GM19397 (cell line): ENCODE results near the gene FOXP1.

Source experiments
- ATAC-seq: cut with Tn5 transposase; IDR thresholded peaks from one replicate; pipeline ENCODE4 v1.9.1; 2021; ENCODE audit warnings: mild to moderate bottlenecking, moderate library complexity; ENCODE audit not compliant: unreplicated experiment

Gene FOXP1

GRCh38 chr3:71288269-71288930 is 295.1 kb downstream of the FOXP1 start:
- no peak for ATAC-seq

DNA sequence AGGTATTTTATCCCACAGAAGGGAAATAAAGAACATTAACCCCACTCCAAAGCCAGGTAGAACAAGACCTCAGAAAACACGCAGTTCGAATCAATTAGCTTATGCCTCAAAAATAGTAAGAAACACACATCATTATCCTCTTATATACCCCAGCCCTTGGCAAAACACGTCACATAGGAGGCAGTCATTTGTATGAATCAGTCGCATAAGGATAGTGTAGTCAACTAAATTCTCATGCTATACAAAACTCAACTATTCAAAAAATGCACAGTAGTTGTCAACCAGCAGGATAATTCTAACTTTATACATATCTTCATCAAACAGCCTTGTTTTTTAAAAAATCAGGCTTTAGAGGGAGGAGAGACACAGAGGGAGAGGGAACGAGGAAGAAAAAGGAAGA is 298.4 kb downstream of the FOXP1 start:
- ATAC-seq, result no peak

DNA sequence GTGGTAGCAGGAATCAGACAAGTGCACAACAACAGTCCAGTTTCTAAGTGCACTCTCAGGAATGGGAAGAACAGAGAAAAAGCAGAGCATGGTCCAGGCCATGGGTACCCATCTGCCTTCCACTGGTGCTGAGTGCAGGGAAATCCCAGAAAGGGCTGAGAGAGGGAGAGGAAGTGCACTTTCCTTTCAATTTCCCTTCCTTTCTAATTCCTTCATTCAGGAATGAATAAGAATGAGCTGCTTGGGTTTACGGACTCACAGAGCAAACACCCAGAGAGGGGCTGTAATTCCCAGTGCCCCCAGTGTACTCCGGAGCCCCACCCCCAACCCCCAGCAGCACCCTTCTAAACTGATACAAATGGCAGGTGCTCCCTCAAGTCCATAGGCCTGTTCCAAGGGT is 300.6 kb downstream of the FOXP1 start:
- no peak for ATAC-seq

DNA sequence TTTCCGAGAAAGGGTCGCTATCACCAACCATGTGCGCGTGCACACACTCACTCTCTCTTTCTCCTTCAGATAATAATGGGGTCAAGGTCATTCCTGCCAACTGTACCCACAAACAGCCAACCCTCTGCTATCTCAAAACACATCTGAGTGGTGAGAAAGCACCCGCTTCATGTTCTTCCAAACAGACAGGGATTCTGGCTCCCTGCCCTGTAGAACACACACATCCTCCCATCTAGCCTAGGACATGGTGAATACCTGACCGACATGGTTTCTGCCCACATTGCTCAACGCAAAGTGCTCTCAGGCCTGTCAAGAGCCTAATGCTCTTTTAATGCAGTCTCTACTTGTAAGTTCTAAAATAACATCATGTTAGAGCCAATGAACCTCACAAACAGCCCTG is 302.2 kb downstream of the FOXP1 start:
- no peak for ATAC-seq

DNA sequence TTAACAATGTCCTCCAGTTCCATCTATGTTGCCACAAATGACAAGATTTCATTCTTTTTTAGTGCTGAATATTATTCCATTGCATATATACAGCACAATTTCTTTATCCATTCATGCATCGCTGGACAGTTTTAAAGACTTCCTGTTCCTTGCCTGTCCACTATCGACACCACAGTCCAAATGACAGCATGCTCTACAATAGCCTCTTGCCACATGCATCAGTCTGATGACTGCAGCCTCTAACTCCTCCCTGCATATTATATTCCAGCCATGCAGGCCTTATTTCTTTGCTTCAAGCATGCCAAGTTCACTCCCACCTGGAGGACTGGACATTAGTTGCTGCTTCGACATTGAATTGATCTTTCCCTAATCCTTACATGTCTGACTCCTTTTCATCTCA is 306.2 kb downstream of the FOXP1 start:
- ATAC-seq, result no peak

DNA sequence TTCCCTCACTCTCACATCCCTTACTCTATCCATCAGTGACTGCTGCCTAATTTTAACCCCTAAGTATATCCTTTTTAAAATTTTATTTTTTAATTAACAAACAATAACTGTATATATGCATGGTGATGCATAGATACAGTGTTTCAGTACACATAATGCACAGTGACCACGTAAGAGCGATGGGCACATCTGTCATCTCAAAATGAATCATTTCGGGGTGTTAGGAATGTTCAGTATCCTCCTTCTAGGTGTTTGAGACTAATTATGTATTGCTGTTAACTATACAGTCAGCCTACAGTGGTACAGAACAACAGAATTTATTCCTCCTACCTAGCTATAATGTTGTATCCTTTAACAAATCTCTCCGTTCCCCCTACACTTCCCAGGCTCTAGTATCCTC is 307.0 kb downstream of the FOXP1 start:
- no peak for ATAC-seq

DNA sequence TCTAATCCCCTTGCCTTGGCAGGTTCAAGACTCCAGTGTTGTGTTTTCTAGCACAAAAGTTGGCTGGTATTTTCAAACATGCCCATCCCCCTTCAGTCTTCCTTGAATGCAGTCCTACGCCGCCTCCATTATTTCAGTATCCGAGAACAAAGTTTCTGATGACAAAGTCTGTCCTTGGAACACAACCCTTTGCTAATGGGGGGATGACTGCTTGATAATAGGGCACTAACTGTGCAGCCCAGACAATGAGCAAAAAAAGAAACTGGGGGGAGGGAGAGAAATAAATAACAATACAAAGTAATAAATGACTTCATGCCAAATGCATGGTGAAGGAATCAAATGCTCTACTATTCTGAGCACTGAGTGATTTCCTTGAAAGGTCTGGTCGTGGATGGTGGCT is 310.1 kb downstream of the FOXP1 start:
- ATAC-seq, result no peak

DNA sequence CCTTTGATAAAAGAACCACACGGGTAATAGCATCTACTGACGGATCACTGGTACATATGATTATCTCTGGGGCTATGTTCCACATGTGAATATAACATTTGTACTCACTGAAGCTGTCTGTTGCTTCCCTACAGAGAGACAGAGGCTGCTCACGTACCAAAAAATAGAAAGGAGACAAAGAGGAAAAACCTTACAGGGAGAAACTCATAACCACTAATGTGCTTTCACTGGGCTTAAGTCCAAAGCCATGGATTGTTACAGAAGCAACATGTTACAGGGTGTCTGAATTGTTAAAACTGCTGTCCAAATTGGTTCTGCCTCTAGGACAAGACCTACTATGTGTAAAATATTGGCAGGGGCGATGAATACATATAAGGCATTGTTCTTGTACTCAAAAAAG is 311.9 kb downstream of the FOXP1 start:
- ATAC-seq, result no peak

DNA sequence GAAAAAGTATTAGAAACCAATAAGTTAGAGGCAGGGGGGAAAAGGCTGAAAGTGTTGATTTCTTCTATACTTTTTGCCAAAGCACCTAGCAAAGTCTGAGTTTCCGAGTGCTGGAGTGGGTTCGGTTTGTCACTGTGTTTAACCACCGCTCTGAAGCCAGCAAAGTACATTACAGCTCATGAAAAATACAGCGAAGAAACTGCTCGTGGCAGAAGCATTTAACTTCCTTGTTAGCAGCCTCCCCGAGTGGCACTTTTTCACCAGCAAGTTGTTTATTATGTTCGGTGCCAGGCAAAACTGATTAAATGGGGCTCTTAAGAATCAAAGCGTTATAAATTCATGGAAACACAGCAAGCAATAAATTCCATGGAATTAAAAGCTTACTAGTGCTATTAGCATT is 313.6 kb downstream of the FOXP1 start:
- no peak for ATAC-seq

DNA sequence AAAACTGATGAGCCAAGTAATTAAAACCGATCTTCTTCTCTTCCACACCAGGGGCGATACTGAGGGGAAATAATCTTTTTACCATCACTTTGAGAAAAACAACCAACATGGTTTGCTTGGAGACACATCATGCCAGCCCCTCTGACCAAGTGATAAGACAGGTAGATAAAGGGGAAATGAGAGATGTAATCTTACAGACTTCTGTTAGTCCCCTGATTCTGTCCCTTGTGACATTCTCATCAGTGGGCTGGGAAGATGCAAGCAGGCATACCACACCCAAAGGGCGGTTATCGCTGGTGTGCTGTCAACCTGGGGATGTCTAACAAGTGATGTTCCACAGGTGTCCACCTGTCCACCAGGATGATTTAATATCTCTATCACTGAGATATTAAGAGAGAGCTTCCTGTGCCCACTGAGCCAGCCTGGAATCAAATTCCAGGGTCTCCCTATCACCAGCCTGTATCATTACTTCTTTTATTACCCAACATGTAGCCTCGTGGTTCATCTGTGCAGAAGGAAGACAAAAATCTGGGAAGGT is 315.0 kb downstream of the FOXP1 start:
- ATAC-seq, result no peak

GRCh38 chr3:71266875-71267274 is 316.7 kb downstream of the FOXP1 start:
- no peak for ATAC-seq

GRCh38 chr3:71265365-71265915 is 318.1 kb downstream of the FOXP1 start:
- ATAC-seq, result no peak

GRCh38 chr3:71264840-71265239 is 318.7 kb downstream of the FOXP1 start:
- no peak for ATAC-seq

DNA sequence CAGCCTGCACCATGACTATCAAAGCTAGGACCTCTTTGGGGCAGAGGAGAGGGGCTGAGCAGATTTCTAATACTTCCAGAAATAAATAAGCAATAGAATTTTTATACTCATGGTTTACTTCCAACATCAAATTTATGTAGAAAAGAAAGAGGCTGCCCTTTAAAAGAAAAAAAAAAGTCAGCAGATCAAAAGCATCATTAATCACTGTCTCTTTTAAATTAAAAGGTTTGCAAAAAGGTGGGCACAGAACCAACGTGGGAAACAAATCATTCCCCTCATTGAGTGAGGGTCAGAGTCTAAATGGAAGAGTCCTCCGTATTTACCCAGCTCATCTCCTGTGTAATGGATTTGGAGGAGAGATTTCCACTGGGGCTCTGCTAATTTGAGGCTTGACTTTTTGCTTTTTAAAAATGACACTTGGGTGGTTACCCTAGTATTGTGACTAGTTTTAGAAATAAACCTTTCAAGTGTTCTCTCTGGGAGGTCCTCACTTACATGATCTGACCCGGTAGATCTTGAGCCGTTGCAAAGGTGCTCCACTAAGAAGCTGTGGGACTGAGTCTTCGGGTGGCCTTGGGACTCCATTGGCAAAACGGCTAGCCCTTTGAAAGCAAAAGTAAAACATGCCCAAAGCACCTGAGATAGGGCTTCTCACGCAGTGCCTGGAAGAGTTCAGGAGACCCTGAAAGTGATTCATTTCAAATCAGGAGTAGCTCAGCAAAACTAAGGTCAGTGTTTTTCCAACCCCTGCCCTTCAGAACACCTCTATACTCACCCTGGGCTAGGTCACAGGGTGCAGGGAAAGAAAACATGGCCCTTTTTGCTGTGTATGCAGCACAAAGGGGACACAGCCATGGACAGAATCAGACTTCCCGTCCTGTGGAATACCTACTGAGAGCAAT is 320.9 kb downstream of the FOXP1 start:
- ATAC-seq, result no peak

GRCh38 chr3:71260782-71261181 is 322.7 kb downstream of the FOXP1 start:
- peak; percentile 57 for ATAC-seq

DNA sequence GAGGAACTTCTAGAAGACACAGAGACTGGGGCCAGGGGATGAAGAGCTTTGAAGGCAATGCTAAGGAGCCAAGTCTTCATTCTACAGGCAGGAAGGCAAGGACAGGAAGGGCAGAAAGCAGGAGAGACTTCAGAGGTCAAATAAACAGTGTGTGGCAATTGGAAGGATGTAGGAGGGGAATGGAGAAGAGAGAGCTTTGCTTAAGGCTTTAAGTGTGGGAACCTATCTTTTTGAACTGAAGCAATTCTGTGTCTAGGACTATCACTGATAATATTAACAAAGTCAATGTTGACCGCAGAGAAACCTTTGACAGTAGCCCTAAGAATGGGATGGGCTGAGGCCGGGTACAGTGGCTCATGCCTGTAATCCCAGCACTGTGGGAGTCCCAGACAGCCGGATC is 325.0 kb downstream of the FOXP1 start:
- no peak for ATAC-seq

GRCh38 chr3:71258116-71258515 is 325.4 kb downstream of the FOXP1 start:
- no peak for ATAC-seq

DNA sequence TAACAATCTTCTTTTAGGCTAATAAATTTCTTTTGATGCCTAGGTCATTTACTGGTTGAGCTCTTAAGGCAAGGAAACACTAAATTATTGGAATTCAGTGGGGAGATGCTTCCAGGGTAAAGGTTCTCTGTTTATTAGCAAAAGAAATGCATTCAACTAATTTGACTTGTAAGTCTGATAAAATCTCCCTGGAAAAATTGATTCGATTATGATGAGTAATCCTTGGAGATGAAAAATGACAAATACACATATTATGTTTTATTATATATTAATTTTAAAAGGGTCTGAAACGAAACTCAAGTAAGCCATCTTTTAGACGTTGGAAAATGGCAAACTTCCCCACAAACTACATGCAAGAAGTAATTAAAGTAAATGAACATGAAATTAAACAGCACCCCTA is 328.0 kb downstream of the FOXP1 start:
- ATAC-seq, result no peak

- ATAC-seq, result no peak
These were observed 329.1 kb downstream of the FOXP1 start for GRCh38 chr3:71254281-71255057.

- ATAC-seq, result no peak
These were observed 330.4 kb downstream of the FOXP1 start for GRCh38 chr3:71253169-71253568.

DNA sequence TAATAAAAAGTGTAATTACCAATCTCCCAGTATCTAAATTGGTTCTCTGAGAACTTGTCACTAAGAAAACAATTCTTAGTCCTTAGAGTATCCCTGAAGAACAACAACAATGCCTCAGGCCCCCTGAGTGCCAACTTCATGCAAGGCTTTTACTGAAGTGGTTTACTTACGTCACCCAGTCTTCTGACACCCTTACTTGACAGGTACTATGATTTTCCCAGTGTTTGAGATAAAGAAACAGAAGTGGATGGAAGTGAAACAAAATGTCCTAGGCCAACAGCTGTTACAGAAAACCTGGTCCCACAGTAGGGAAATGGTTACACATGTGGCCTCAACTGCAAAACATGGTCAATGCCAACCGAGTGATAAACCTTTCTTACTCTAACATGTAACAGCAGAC is 331.1 kb downstream of the FOXP1 start:
- no peak for ATAC-seq
